Effector memory CD4-positive, alpha-beta T cell (primary cell): ENCODE data around the gene GLIPR1.

Experiments used
- DNase-seq, 3 donors: peaks; one replicate each; pipeline ENCODE4 v3.0.0-alpha.2; 2020
- H3K27ac ChIP-seq: 2 replicates; pipeline ENCODE4 v1.7.0; 2013; ENCODE audit warnings: mild to moderate bottlenecking, low read length, moderate library complexity; ENCODE audit not compliant: insufficient read depth, poor library complexity, severe bottlenecking
- H3K27me3 ChIP-seq: replicated peaks from 2 replicates; pipeline ENCODE4 v1.7.0; 2013; ENCODE audit warnings: mild to moderate bottlenecking, low read length; ENCODE audit not compliant: insufficient read depth, control insufficient read depth, poor library complexity, severe bottlenecking
- H3K36me3 ChIP-seq: 2 replicates; pipeline ENCODE4 v1.7.0; 2013; ENCODE audit warnings: mild to moderate bottlenecking, low read length, moderate library complexity; ENCODE audit not compliant: control insufficient read depth, insufficient read depth
- H3K4me1 ChIP-seq: 2 replicates; pipeline ENCODE4 v1.7.0; 2013; ENCODE audit warnings: low read length, mild to moderate bottlenecking; ENCODE audit not compliant: control insufficient read depth, insufficient read depth, poor library complexity, severe bottlenecking
- H3K4me3 ChIP-seq: 2 replicates; pipeline ENCODE4 v1.7.0; 2013; ENCODE audit warnings: low read length, low read depth, mild to moderate bottlenecking; ENCODE audit not compliant: insufficient read depth, poor library complexity, severe bottlenecking
- H3K9me3 ChIP-seq: 2 replicates; pipeline ENCODE4 v1.7.0; 2013; ENCODE audit warnings: mild to moderate bottlenecking, low read length, moderate library complexity; ENCODE audit not compliant: control insufficient read depth

GLIPR1 gene

DNA sequence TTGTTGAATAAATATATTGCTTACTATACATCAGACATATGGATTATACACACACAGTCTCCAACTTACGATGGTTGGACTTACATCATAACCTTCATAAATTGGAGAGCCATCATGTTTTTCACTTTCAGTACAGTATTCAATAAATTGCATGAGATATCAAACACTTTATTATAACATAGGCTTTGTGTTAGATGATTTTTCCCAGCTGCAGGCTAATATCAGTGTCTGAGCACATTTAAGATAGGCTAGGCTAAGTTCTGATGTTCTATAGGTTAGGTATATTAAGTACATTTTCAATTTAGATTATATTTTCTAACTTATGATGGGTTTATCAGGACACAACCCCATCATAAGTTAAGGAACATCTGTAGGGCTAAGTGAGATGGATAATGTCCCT lies 48.8 kb downstream of the GLIPR1 start:
- no peaks in the 10 kb centered on the region for H3K36me3 ChIP-seq
- H3K27me3 ChIP-seq, result no peaks in the 10 kb centered on the region
- no peak overlapping the region for H3K27ac ChIP-seq
- no peaks in the 10 kb centered on the region for H3K4me1 ChIP-seq
- no peak overlapping the region for H3K4me3 ChIP-seq
- H3K9me3 ChIP-seq, result no peaks in the 10 kb centered on the region
- DNase-seq, result no peak

DNA sequence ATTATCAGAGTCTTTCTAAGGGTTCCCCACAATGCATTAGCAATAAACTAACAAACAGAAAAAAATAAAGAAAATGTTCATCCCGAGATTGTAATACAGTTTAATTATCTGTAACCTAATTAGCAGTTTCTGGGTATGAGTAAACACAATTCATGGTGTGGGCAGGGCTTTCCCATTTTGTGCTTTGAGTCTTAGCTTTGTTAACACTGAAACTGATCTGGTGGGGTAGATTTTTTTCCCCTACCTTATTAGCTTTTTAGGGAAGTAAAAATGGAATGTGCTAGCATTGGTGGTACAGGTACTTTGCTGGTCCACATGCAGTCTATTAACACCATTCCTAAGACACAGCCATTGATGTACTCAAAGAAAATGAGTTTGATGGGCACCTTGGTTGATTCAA lies 49.3 kb downstream of the GLIPR1 start:
- no peaks in the 10 kb centered on the region for H3K4me1 ChIP-seq
- H3K4me3 ChIP-seq, result no peak overlapping the region
- no peak overlapping the region for H3K27ac ChIP-seq
- no peaks in the 10 kb centered on the region for H3K9me3 ChIP-seq
- no peaks in the 10 kb centered on the region for H3K27me3 ChIP-seq
- DNase-seq, result no peak
- H3K36me3 ChIP-seq, result no peaks in the 10 kb centered on the region

DNA sequence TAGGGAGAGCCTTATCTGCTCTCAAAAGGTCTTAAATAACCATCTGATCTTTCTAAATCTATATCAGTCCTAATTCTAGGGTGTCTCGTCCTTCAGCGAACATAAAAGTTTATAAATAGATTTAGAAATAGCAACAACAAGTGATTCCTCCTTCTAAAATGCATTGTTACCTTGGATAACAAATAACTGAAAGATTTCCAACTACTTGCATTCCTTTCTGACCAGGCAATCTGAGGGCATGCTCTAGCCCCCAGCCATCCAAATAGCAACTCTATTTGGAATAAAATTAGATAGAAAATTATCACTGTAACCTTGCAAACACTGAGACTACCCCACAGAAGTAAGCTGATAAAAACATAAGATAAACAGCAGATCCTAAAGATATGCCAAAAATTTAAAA lies 52.7 kb downstream of the GLIPR1 start:
- H3K9me3 ChIP-seq, result no peaks in the 10 kb centered on the region
- DNase-seq, result no peak
- H3K36me3 ChIP-seq, result no peaks in the 10 kb centered on the region
- no peaks in the 10 kb centered on the region for H3K4me1 ChIP-seq
- H3K27ac ChIP-seq, result no peak overlapping the region
- H3K4me3 ChIP-seq, result no peak overlapping the region
- H3K27me3 ChIP-seq, result no peaks in the 10 kb centered on the region

DNA sequence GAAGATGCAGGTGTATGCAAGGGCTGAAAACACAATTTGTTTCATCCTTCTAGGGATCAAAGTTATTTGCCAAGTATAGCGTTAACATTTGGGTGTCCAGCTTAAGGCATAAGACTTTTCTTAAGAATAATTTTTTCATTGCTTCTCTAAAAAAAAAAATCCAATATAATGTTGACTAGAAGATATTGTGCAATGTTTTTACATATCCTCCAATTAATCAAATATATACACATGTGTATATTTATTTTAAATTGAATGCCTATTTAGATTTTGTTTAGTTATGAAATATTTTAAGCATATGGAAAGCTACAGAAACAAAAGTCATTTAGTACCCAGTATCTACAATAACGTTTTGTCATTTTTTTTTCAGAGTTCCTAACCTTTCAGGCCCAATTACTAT lies 59.3 kb downstream of the GLIPR1 start:
- Histone ChIP-seq H3K9me3 (no peaks in the 10 kb centered on the region), H3K4me3 (no peak overlapping the region), H3K27me3 (no peaks in the 10 kb centered on the region), H3K27ac (no peak overlapping the region), H3K36me3 (no peaks in the 10 kb centered on the region), H3K4me1 (no peaks in the 10 kb centered on the region)
- DNase-seq, result no peak

DNA sequence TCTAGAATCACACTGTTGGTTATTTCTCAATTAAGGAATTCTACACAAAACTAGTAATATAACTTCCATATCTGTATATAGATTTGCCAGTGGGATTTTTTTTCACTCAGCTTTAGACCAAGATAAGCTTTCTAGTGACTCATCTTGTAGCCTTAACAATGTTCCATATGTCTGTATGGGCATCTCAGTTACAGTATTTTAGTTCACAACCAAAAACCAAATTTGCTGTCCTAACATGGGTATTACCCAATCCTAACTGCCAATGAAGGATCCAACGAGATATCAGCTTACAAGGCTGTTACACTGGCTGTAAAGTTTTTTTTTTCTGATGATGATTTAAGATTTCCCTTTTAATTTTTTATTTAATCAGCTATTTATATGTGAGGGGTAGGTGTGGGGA lies 62.4 kb downstream of the GLIPR1 start:
- H3K27me3 ChIP-seq, result no peaks in the 10 kb centered on the region
- H3K9me3 ChIP-seq, result no peaks in the 10 kb centered on the region
- no peak overlapping the region for H3K4me3 ChIP-seq
- no peak overlapping the region for H3K27ac ChIP-seq
- no peaks in the 10 kb centered on the region for H3K36me3 ChIP-seq
- DNase-seq, result no peak
- H3K4me1 ChIP-seq, result no peaks in the 10 kb centered on the region

DNA sequence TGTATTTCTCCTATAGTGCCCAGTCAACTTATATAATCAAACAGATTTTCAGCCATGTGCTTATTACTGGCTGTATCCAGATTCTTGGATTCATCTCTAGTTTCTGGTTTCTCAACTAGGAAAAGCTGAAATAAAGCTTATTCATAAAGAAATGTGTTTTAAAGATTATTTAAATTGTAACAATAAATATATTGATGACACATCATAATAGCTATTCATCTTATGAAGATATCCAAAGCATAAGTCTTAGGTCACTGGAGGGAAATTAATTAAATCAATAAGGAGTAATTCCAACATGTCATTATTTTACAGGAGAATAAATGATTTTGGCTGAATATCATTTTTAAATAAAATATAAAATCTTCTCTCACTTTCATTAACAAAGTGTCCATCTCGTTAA lies 63.0 kb downstream of the GLIPR1 start:
- Histone ChIP-seq H3K27ac (no peak overlapping the region), H3K9me3 (no peaks in the 10 kb centered on the region), H3K4me1 (no peaks in the 10 kb centered on the region), H3K27me3 (no peaks in the 10 kb centered on the region), H3K4me3 (no peak overlapping the region), H3K36me3 (no peaks in the 10 kb centered on the region)
- no peak for DNase-seq

DNA sequence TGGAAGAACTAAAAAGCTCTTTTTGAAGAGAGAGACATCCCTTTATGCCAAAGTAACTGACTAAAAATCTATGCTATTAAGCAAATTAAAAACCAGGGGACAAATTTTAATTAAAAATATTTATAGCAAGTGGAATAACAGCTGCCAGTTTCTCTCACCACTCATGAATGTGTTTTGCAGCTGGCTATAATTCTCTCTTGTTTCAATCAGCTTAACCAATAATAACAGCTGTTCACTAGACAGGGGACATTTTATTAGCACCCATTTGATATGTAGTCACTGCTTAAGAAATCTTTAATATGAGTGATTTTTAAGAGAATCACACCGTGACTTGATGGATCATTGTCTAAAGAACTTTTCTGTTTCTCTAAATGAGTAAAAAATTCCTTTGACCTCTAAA lies 65.1 kb downstream of the GLIPR1 start:
- Histone ChIP-seq H3K4me3 (no peak overlapping the region), H3K27me3 (no peaks in the 10 kb centered on the region), H3K9me3 (no peaks in the 10 kb centered on the region), H3K27ac (no peak overlapping the region), H3K4me1 (no peaks in the 10 kb centered on the region), H3K36me3 (no peaks in the 10 kb centered on the region)
- no peak for DNase-seq

DNA sequence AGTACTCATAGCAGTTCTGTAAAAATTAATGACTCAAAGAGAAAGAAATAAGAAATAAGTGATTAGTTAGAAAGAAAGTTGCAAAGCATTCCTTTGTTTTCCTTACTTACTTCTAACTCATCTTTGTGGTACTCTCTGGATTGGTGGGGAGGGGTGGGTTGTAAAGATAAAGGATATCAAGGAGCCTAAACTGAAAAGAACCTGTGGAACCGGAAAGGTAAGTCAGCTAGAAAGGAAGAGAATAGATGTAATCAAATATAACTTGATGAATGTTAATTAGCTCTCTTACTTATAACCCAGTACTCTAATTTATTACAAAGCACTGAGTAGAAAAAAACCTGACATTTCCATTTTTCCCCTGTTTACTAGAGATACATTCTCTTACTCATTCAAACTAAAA lies 68.3 kb downstream of the GLIPR1 start:
- no peak for DNase-seq
- Histone ChIP-seq H3K4me3 (no peak overlapping the region), H3K27me3 (no peaks in the 10 kb centered on the region), H3K36me3 (no peaks in the 10 kb centered on the region), H3K27ac (no peak overlapping the region), H3K9me3 (no peaks in the 10 kb centered on the region), H3K4me1 (no peaks in the 10 kb centered on the region)

DNA sequence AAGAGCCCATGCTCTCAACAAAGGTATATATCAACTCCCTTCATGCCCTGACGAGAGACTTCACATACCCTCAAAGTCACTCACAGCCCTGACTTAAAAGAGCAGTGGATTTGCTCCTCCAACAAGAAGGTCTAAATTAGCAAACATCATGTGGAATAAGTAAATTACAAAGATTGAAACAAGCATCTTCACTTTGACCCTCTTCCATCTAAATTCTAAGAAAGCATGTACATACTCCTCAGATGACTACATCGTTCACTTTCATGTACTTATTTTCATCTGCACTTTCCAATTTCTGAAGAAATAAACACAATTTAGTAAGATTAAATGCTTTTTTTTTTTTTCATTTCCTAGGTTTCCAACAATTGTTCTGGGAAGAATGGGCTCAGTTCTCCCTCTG lies 69.4 kb downstream of the GLIPR1 start:
- Histone ChIP-seq H3K27me3 (no peaks in the 10 kb centered on the region), H3K27ac (no peak overlapping the region), H3K36me3 (no peaks in the 10 kb centered on the region), H3K4me3 (no peak overlapping the region), H3K4me1 (no peaks in the 10 kb centered on the region), H3K9me3 (no peaks in the 10 kb centered on the region)
- DNase-seq, result no peak

DNA sequence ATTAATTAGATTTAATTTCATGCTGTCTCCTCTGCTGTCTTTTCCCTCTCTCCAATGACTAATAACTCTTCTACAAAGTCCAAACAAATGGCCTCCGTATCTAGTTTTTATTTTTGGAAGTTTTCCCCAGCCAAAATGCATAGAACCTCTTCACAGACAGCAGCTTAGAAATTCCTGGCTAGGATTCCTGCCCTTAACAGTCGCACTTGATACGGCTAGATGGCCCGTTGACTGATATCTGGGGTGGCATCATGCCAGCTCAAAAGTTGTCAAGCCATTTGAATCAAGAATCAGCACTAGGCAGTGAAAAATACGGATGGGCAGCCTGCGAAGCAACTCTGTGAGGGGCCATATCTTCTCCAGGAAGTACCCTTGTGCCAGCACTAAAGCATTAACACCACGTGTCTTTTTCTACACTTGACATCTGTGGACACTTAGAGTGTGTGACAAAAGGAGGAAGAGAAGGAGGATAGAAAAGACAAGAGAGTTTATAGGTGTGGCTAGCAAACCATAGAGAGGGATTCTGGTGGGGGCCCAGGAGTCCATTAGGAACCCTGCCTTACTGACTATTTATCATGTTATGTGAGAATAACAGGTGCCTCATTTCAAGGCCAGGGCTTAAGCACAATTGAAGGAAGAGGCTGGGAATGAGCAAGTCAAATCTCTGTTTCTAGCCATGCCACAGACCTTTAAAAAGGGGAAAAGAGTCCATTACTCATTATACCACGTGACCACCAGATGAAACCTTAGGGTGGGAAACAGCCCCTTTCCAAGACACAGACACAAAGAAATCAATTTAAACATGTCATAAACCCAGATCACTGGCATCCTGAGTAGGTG lies 70.1 kb downstream of the GLIPR1 start:
- no peaks in the 10 kb centered on the region for H3K27me3 ChIP-seq
- no peak overlapping the region for H3K27ac ChIP-seq
- no peaks in the 10 kb centered on the region for H3K4me1 ChIP-seq
- H3K36me3 ChIP-seq, result no peaks in the 10 kb centered on the region
- no peak for DNase-seq
- no peak overlapping the region for H3K4me3 ChIP-seq
- no peaks in the 10 kb centered on the region for H3K9me3 ChIP-seq
